ENCODE results near the gene TUBGCP2.

The TUBGCP2 gene

DNA sequence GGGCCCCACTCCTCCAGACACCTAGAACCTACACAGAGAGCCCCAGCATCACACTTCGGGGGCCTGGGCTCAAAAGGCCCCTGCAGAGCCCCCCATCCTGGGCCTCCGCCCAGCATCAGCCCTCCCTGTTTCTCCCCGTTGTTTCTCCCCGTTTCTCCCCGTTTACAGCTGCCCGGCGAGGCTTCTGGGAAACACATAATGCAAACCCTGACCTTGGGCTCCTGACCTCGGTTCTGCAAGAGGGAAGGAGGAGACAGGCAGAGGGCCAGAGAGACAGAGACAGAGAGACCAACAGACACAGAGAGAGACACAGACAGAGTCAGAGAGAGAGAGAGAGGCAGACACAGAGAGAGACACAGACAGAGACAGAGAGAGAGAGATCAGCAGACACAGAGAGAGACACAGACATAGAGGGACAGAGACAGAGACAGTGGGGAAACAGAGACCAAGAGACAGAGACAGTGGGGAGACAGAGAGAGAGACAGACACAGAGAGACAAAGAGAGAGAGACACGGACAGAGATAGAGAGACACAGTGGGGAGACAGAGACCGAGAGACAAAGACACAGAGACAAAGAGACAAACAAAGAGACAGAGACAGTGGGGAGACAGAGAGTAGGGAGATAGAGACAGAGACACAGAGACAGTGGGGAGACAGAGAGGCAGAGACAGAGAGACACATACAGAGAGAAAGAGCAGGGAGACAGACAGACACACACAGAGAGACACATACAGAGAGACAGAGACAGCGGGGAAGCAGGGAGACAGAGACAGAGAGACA is 58.5 kb downstream of the TUBGCP2 start:
- DNase-seq (ENCODE audit: low read depth), result no peak

DNA sequence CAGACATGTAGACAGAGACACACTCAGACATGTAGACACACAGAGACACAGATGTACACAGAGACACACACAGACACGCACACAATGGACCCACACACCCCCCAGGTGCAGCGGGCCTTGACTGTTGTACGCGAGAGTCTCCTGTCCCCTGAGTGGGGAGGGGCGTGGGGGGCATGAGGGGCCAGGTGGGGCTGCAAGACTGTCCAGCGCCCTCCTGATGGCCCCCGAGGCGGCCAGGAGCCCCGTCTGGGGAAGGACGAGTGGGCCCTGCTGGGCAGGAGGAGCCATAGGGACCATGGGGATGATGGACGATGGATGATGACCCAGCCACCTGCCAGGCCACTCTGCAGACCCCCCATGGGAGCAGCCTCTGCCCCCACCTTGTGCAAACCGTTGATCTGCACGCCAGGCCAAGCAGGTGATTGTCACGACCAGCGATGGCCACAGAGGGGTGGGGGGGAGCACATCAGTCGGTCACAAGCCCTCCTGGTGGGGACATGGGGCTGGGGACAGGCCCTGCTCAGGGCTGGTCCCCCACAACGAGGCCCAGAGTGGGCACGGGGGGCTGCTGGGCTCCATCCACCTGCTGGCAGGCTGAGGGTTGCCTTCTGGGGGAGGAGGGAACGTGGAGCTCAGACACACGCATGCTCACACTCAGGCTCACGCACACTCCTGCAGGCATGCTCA is 59.4 kb downstream of the TUBGCP2 start:
- no peak overlapping the region for H3K4me3 ChIP-seq (replicated peaks; ENCODE audit: low read depth, low read length)
- TF ChIP-seq, protein P1, sequence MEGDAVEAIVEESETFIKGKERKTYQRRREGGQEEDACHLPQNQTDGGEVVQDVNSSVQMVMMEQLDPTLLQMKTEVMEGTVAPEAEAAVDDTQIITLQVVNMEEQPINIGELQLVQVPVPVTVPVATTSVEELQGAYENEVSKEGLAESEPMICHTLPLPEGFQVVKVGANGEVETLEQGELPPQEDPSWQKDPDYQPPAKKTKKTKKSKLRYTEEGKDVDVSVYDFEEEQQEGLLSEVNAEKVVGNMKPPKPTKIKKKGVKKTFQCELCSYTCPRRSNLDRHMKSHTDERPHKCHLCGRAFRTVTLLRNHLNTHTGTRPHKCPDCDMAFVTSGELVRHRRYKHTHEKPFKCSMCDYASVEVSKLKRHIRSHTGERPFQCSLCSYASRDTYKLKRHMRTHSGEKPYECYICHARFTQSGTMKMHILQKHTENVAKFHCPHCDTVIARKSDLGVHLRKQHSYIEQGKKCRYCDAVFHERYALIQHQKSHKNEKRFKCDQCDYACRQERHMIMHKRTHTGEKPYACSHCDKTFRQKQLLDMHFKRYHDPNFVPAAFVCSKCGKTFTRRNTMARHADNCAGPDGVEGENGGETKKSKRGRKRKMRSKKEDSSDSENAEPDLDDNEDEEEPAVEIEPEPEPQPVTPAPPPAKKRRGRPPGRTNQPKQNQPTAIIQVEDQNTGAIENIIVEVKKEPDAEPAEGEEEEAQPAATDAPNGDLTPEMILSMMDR (IDR thresholded peaks at IDR 0.05; ENCODE audit: low read length, missing control alignments), result no peak
- no peak for DNase-seq (ENCODE audit: low read depth)

More for the DNA sequence above, 58.5 kb downstream of the TUBGCP2 start:
- no peak overlapping the region for H3K4me3 ChIP-seq (replicated peaks; ENCODE audit: low read depth, low read length)
- TF ChIP-seq, protein P1 (IDR thresholded peaks at IDR 0.05; ENCODE audit: low read length, missing control alignments), result no peak

DNA sequence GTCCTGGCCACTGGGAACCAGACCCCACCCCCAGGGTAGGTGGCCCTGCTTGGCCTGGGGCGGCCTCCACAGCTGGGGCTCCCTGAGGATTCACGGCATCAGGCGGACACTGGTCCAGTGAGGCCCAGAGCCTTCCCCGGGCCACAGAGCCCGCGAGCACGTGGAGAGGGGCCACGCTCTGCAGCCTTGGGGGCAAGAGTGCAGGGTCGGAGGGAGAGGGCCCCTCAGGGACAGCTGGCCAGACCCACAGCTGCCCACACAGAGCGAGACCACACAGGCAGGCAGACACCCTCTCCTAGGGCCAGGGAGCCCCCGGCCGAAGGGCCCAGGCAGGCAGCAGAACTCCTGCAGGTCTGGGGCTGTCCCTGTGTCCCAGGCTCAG is 60.3 kb downstream of the TUBGCP2 start:
- no peak overlapping the region for H3K4me3 ChIP-seq (replicated peaks; ENCODE audit: low read depth, low read length)
- no peak for DNase-seq (ENCODE audit: low read depth)
- TF ChIP-seq, protein P1 (IDR thresholded peaks at IDR 0.05; ENCODE audit: low read length, missing control alignments), result no peak

DNA sequence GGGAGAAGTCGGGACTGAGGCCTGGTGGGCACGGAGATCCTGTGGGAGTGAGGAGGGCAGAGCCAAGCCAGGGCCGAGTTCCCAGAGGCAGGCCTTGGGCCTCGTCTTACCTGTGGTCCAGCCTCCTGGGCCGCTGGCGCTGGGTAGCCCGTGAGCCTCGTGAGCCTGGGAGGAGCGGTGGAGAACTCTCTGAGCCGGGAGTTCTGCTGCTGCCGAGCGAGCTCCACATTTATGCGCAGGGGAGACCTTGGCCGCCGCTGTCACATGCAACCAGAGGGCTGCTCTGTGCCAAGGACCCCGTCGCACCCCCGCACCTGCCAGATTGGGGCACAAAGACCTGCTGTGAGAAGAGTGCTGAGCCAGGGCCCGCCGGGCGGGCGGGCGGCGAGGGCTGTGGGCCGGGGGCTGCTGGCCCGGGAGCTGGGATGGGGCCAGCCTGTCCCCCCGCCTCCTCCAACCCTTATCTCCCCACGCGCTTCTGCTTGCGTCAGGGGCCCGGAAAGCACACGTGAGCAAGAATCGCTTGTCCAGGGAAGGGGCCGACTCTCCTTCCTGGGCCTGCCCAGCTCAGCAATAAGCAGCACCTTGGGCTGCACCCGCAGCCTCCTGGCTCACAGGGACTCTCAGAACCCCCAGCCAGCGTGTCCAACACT is 60.9 kb downstream of the TUBGCP2 start:
- peak; percentile 39 for DNase-seq (ENCODE audit: low read depth)
- no peak overlapping the region for H3K4me3 ChIP-seq (replicated peaks; ENCODE audit: low read depth, low read length)
- TF ChIP-seq, protein P1 (IDR thresholded peaks at IDR 0.05; ENCODE audit: low read length, missing control alignments), result no peak

DNA sequence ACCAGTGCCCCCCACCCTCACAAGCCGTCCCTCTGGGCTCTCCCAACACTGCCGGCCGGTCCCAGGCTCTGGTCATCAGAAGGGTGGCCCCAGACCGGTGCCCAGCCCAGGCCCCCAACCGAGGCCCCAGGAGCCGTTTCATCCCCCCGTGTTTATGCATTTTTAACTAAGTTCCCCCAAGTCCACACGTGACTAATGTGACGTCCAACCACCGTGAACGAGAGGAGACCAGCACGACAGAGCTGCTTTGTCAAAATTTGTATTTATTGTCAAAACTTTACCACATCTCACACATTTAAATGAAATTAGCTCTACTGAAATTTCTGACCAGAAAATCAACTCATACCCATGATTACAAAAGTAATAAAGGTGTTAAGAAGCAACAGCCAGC is 62.4 kb downstream of the TUBGCP2 start:
- DNase-seq (ENCODE audit: low read depth), result no peak
- H3K4me3 ChIP-seq (replicated peaks; ENCODE audit: low read depth, low read length), result no peak overlapping the region
- TF ChIP-seq, protein P1 (IDR thresholded peaks at IDR 0.05; ENCODE audit: low read length, missing control alignments), result no peak

DNA sequence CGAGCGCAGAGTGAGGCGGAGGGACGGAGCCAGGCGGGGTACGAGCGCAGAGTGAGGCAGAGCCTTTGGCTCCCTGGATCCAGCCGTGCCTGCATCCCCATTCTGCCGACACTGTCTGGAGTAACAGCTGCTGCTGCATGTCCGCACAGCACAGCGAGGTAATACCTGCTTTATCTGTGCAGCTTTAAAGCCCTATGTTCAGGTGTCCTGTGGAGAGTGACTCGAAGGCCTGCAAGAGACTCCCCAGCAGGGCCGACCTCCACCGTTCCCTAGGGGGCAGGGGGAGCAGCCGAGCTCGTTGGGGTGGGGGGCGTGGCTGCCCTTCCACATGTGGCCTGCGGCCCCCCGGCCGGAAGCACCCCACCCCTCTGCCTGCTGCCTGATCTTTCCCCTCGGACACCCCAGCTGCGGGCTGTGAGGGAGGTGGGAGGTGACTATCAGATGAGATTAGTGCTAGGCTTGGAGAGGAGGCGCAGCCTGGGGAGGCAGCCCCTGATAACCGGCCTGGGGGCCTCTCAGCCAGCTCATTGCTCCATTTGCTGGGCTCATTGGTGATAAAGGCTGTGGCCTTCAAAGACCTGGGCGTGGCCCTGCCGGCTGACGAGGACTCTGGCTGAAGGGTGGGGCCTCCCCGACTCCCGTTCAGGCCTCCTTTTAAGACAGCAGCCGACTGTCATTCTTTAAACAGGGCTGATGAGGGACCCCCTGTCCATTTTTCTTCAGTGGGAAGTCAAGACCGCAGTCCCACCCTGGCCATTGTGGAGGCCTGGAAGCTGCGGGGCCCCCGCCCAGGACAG is 63.0 kb downstream of the TUBGCP2 start:
- no peak overlapping the region for H3K4me3 ChIP-seq (replicated peaks; ENCODE audit: low read depth, low read length)
- no peak for DNase-seq (ENCODE audit: low read depth)
- TF ChIP-seq, protein P1 (IDR thresholded peaks at IDR 0.05; ENCODE audit: low read length, missing control alignments), result no peak
